Left renal pelvis (tissue), 4 donors: Measurements from ENCODE around the gene GLYATL1B. TPM values are rescaled to one million over a fixed set of nuclear protein-coding genes. Genes with fewer than 3 reads are reported as not detected.

ENCODE experiments used
- DNase-seq, 4 donors: peaks; one replicate each; pipeline ENCODE4 v3.0.0-alpha.2; 2013; ENCODE audit warnings: low read depth in 4 of 4, low spot score in 3 of 4
- polyA plus RNA-seq, 4 donors: library from polyadenylated mRNA; unstranded; fragments of 120-200 nt; gene quantifications; one replicate each; pipeline ENCODE4 v1.2.1, GENCODE V29; 2013; ENCODE audit not compliant: insufficient read length in 4 of 4

GLYATL1B gene
- polyA plus RNA-seq, 4 donors, result 0.29 to 0.34 (median 0.33) TPM; not detected in 1

DNA sequence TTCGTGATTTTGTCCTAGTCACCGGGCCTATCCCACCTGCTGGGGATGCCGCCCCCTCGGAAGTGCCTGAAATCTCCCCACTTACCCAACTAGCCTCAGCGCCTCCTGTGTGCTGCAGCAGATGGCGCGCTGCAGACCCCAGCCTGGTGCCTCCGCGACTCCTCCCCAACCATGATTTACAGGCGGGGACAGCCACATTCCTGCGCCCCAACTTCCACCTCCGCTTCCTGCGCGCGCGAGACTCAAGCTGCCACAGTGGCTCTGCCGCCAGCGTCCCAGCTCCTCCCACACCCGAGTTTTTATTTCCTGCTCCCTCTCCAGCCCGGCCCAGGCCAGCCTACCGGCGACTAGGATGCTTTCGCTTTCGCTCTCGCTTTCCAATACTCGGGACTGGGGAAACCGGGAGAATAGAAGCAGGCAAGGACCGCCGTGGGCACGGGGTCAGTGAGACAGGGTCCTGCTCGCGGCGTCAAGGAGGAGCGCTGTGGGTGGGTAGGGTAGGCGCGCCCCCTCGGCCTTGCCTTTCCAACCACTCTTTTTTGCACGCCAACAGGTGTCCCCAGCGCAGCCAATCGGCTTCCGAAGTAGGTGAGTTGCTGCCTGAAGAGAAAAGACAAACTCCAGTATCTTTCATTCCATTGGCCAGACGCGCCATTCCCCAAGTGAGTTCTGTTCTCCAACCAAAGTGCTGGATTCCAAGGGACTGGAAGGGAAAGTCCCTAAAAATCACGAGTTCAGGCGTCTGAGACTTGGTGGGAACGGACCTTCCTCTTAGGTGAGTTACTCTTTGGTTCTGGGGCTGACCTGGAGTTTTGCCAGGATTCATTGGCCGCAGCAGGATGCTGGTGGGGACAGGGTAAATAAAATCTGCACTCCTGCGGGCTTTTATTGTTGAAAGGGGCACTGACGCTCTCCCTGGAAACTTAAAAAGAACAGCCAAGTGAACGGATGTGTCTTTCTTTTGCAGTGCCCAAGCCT lies 56.7 kb downstream of the GLYATL1B start, which contains the start of gene FAM111A:
Gene FAM111A, plus strand, starts transcription at position 327 of the 978 bp plus-strand sequence. CDS start 6,017 bp downstream, outside the sequence.
- DNase-seq, result peak in 3 of 4 donors; percentile 74 to 82 (median 82)

DNA sequence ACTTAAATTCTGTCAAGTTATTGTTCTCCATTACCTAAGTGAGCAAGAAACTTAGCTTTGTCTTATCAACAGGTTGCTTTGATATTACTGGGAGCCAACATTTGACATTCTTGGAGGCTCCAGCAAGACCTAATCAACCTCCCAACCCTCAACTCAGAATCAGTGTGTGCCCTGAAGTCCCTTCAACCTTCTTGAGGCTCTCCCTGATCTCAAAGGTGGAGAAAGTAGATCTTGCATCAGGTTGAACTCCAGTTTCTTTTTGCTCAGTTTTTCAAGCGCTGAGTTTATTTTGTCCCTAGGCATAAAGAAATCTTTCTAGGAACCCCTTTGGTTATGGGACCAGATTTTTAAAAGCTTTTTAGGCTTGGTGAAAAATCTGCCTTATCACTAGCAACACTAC lies 58.0 kb downstream of the GLYATL1B start:
- no peak for DNase-seq

Other genes with a start within 250 kb of the GLYATL1B start
- gene GLYATL2, start 241.6 kb upstream of the GLYATL1B start, polyA plus RNA-seq, result 1 to 10 TPM; 1.5 to 2.7 (median 2.2) TPM
- 100 to 1,000 TPM in 3 of 4 donors, 1 to 10 TPM in 1; 3.4 to 183 (median 141) TPM for gene GLYATL1, start 146.8 kb upstream of the GLYATL1B start, polyA plus RNA-seq
- 10 to 100 TPM; 11.2 to 16.4 (median 12.7) TPM for gene FAM111B, start 20.9 kb downstream of the GLYATL1B start, polyA plus RNA-seq
- 10 to 100 TPM; 43.3 to 83.2 (median 58.8) TPM for gene FAM111A, start 56.5 kb downstream of the GLYATL1B start, polyA plus RNA-seq
- gene DTX4, start 85.8 kb downstream of the GLYATL1B start, polyA plus RNA-seq, result 10 to 100 TPM; 31.2 to 43.5 (median 42.5) TPM
- gene MPEG1, start 126.6 kb downstream of the GLYATL1B start, polyA plus RNA-seq, result 10 to 100 TPM in 1 of 4 donors, 1 to 10 TPM in 3; 8.9 to 23.1 (median 9.0) TPM